Esophagus muscularis mucosa (tissue), 4 donors: ENCODE data around the gene DIP2C.

Source experiments
- EP300 ChIP-seq: sonication (generic); formaldehyde crosslinking; IDR thresholded peaks from one replicate; pipeline ENCODE4 v1.6.1; 2017; ENCODE audit warnings: antibody characterized with exemption
- POLR2A ChIP-seq: fragments of 450-650 bp; IDR thresholded peaks from one replicate; pipeline ENCODE4 v1.6.1; 2017; ENCODE audit warnings: antibody characterized with exemption, moderate library complexity, mild to moderate bottlenecking, low read depth
- POLR2AphosphoS5 ChIP-seq, 2 donors: sonication (generic); formaldehyde crosslinking; IDR thresholded peaks; one replicate each; pipeline ENCODE4 v1.6.1; 2017; ENCODE audit warnings: antibody characterized with exemption in 2 of 2
- TF ChIP-seq, protein P1 (sequence below), 3 experiments: fragments of 200-600 bp in 2 of 3; fragments of 450-650 bp in 1 of 3; sonication (generic) in 2 of 3; IDR thresholded peaks; one replicate each; pipeline ENCODE4 v1.5.1; 2017 to 2019; ENCODE audit warnings: antibody characterized with exemption in 3 of 3, mild to moderate bottlenecking in 2 of 3, moderate library complexity in 1 of 3

- TF ChIP-seq, protein P1, sequence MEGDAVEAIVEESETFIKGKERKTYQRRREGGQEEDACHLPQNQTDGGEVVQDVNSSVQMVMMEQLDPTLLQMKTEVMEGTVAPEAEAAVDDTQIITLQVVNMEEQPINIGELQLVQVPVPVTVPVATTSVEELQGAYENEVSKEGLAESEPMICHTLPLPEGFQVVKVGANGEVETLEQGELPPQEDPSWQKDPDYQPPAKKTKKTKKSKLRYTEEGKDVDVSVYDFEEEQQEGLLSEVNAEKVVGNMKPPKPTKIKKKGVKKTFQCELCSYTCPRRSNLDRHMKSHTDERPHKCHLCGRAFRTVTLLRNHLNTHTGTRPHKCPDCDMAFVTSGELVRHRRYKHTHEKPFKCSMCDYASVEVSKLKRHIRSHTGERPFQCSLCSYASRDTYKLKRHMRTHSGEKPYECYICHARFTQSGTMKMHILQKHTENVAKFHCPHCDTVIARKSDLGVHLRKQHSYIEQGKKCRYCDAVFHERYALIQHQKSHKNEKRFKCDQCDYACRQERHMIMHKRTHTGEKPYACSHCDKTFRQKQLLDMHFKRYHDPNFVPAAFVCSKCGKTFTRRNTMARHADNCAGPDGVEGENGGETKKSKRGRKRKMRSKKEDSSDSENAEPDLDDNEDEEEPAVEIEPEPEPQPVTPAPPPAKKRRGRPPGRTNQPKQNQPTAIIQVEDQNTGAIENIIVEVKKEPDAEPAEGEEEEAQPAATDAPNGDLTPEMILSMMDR (IDR thresholded peaks at IDR 0.05), result no peak
- TF ChIP-seq POLR2AphosphoS5 (IDR thresholded peaks at IDR 0.05) (no peak), EP300 (no peak), POLR2A (no peak)
These were observed 350.5 kb downstream of the DIP2C start for GRCh38 chr10:339038-339391.
